ENCODE data around the gene UBR4.

The UBR4 gene

GRCh38 chr1:19045898-19046880 lies 163.9 kb downstream of the UBR4 start:
- H3K27ac ChIP-seq, result no peak overlapping the region
- H3K27me3 ChIP-seq (replicated peaks), result no peaks in the 10 kb centered on the region
- DNase-seq, result no peak
- no peaks in the 10 kb centered on the region for H3K36me3 ChIP-seq (replicated peaks)
- in situ Hi-C loops (cut with HindIII; ENCODE audit: low pct_ligation_motif_present, low sequenced_read_pairs), result no loop called here
- no peak overlapping the region for H3K4me3 ChIP-seq (ENCODE audit: low read depth, low read length)
- TF ChIP-seq CTCF (IDR thresholded peaks at IDR 0.05; ENCODE audit: low read depth, low read length, missing control alignments), result no peak

- Histone ChIP-seq H3K27ac (peak overlapping the region; percentile 20), H3K36me3 (replicated peaks) (no peaks in the 10 kb centered on the region), H3K4me3 (ENCODE audit: low read depth, low read length) (no peak overlapping the region), H3K27me3 (replicated peaks) (no peaks in the 10 kb centered on the region)
- no peak for TF ChIP-seq CTCF (IDR thresholded peaks at IDR 0.05; ENCODE audit: low read depth, low read length, missing control alignments)
- peak; percentile 91 for DNase-seq
- in situ Hi-C loops (cut with HindIII; ENCODE audit: low pct_ligation_motif_present, low sequenced_read_pairs), result no loop called here
These were observed 164.9 kb downstream of the UBR4 start for GRCh38 chr1:19044975-19045831.

- Histone ChIP-seq H3K27ac (no peak overlapping the region), H3K36me3 (replicated peaks) (no peaks in the 10 kb centered on the region), H3K27me3 (replicated peaks) (no peaks in the 10 kb centered on the region), H3K4me3 (ENCODE audit: low read depth, low read length) (no peak overlapping the region)
- in situ Hi-C loops (cut with HindIII; ENCODE audit: low pct_ligation_motif_present, low sequenced_read_pairs), result no loop called here
- no peak for DNase-seq
- TF ChIP-seq CTCF (IDR thresholded peaks at IDR 0.05; ENCODE audit: low read depth, low read length, missing control alignments), result no peak
These were observed 165.6 kb downstream of the UBR4 start for GRCh38 chr1:19044471-19044870.

- Histone ChIP-seq H3K36me3 (replicated peaks) (no peaks in the 10 kb centered on the region), H3K27ac (no peak overlapping the region), H3K27me3 (replicated peaks) (no peaks in the 10 kb centered on the region), H3K4me3 (ENCODE audit: low read depth, low read length) (no peak overlapping the region)
- DNase-seq, result no peak
- in situ Hi-C loops (cut with HindIII; ENCODE audit: low pct_ligation_motif_present, low sequenced_read_pairs), result no loop called here
- TF ChIP-seq CTCF (IDR thresholded peaks at IDR 0.05; ENCODE audit: low read depth, low read length, missing control alignments), result no peak
These were observed 166.3 kb downstream of the UBR4 start for GRCh38 chr1:19043579-19044443.

Data from brain microvascular endothelial cell (primary cell).